NCI-H1417 treated with DMSO at 0.1 percent for 48 hours (cell line): Measurements from ENCODE around the gene SH3BP2.

ENCODE experiments used
- DNase-seq: peaks from one replicate; lab custom pipeline; 2025; lab: John Stamatoyannopoulos, UW

SH3BP2 gene

DNA sequence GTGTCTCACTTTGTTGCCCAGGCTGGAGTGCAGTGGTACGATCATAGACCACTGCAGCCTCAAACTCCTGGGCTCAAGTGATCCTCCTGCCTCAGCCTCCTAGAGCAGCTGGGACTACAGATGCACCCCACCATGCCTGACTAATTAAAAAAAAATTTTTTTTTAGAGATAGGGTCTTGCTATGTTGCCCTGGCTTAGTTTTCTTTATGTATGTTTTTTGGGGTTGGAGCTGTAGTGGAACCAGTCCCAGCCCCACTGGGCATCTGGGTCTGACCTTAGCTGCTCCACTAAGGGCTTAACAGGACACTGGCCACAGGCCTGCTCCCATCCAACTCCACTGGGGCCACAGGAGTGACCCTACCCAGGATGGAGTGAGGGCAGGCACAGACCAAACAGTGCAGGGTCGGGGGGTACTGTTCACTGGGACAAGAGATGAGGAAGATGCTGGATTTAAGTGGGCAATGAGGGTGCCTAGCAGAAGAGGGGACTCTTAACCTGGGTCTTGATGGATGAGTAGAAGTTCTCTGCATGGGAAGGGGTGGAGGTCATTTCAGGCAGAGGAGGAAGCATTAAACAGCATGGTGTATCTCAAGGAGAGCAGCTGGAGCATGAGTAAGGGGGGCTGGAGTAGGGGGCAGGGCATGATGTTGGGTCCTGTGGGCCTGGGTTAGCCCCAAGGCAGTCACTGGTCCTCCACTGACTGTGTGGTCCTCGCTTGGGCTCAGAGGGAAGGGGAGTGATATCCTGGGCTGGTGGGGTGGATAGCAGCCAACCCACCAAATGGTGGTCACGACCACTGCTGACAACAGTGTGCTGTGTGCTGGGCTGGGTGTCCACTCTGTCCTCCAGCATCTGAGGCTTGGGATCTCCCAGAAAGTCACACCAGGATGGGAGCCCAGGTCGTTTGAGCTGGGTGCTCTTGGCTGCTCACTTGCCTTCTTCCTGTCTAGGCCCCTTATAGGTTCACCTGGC, 26.6 kb downstream of the SH3BP2 start:
- DNase-seq = no peak

DNA sequence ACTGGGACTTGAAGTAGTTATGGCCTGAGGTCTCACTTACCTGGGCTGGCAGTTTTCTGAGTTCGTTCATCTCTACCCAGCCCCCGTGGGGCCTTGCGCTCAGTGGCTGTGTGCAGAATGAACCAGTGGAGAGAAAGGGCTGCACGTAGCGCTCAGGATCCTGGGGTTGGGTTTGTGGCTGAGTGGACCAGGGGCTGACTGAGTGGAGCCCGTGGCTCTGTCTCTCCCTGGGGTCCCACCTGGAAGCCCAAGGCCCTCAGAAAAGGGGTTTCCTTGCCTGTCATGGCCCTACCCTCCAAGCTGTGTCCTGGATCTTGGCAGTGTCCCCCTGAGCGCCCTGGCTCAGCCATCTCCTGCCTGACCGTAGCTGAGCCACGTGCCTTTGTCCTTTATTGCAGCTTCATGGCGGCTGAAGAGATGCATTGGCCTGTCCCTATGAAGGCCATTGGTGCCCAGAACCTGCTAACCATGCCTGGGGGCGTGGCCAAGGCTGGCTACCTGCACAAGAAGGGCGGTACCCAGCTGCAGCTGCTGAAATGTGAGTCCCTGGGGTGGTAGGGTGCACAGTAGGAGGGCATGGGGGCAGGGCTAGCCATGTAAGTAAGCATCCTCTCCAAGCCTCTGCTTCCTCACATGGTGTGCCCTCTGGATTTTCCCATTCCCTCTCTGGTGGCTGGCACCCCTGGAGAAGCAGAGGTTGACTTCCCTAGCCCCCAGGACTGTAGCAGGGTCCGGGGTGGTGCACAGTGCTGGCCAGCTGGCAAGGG, 27.5 kb downstream of the SH3BP2 start:
- no peak for DNase-seq

DNA sequence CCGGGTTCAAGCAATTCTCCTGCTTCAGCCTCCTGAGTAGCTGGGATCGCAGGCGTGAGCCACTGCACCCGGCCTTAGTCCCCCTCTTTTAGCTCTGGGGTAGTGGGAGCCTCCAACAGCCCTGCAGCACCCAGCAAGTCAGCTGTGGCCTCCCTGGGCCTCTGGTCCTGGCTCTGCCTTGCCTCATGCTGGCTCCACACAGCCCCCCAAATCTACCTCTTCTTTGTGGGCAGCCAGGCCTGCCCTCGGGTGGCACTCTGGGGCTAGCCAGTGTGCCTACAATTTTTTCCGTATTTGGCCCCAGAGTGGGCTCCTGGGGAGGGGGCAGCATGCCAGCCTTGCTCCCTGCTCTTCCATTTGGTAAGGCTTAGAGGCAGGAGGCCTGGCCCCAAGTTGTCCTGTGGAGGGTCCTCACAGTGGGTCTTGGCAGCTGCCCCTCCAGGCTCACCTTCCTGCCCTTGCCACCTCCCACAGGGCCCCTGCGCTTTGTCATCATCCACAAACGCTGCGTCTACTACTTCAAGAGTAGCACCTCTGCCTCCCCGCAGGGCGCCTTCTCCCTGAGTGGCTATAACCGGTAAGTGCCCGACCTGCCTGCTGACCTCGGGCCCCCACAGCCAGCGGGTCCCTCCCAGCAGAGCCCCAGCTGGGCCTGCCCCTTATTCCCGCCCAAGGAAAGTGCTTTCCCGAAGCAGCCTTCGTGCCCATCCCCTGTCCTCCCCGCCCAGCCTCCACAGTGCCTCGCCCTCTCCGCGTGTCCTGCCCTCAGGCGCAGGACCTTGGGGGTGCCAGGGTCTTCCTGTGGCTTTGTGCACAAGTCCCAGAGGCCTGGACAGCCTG, 29.8 kb downstream of the SH3BP2 start:
- no peak for DNase-seq

DNA sequence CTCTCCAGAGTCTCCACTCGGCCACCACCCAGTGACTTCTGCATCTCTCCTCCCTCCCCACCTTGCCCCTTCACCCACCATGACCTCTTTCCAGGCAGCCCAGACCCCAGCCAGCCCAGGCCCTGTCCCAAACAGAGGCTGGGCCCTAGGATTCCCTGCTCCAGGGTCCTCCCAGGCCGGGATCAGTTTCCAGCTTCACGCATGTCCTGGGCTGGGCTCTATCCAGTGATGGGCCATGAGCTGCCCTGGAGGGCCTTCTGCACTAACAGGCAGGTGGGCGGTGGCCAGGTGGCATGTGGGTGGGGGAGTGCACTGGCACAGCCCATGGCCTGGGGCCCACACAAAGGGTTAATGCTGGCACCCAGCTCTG, 30.4 kb downstream of the SH3BP2 start:
- DNase-seq = no peak

DNA sequence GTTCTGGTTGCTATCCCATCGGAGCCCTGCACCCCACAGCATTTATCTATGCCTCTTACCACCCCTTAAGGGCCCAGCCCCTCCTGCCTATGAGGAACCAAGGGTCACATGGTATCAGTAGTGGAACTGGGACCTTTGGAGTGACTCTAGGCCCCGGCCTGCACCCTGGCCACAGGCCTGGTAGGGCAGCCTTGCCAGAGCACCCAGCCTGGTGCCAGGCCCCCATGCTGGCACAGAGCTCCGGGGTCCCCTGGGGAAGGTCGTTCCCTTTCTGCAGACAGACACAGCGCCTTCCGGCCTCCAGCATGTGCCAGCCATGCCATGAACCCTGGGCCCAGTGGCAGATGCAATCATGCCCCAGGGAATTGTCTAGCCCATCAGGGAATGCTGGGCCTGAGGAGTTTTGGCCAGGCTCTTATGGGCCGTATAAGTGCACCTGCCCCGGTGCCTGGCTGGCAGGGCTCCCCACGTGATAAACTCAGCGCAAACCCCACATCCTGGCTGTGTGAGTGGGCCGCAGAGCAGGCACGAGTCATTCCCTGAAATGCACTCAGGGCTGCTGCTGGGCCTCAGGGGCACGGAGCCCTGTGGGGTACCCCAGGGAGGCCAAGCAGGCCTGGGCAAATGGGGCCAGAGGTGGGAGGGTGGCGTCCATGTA, 30.9 kb downstream of the SH3BP2 start:
- DNase-seq = no peak

DNA sequence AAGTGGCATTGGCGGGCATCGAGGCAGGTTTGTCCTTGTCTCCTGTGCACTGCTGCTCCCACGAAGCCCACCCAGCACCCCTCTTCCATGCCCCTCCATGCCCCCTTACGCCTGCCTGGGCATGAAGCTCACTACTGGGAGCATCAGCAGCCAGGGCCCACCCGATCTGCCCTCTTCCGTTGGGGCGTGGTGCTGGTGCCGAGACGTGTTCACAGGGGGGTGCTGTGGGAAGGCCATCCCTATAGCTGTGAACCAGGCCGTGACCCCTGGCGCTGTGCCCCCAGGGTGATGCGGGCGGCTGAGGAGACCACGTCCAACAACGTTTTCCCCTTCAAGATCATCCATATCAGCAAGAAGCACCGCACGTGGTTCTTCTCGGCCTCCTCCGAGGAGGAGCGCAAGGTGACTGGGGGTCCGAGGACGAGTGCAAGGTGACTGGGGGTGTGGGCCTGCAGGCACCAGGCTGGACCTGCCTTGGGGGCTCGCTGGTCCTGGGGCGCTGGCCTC, 31.5 kb downstream of the SH3BP2 start:
- no peak for DNase-seq

DNA sequence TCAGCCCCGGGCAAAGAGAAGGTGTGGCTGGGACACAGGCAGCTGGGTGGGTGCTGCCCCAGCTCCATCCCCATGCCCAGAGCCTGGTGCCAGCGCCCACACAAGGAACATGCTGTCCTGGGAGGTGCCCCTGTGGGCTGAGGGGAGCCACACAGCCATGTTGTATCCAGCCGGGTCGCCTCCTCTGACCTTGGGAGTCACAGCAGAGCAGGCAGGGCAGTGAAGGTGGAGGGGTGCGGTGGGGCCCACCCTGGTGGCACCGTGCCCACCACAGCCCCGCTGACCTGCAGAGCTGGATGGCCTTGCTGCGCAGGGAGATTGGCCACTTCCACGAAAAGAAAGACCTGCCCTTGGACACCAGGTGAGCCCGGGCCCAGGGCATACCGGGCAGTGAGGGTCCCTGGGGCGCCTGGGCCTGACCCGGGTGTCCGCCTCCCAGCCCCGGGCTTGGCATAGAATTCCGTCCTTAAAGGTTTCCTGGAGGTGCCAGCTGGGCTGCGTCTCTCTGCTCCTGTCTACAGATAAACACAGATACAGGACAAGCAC, 32.0 kb downstream of the SH3BP2 start:
- no peak for DNase-seq

DNA sequence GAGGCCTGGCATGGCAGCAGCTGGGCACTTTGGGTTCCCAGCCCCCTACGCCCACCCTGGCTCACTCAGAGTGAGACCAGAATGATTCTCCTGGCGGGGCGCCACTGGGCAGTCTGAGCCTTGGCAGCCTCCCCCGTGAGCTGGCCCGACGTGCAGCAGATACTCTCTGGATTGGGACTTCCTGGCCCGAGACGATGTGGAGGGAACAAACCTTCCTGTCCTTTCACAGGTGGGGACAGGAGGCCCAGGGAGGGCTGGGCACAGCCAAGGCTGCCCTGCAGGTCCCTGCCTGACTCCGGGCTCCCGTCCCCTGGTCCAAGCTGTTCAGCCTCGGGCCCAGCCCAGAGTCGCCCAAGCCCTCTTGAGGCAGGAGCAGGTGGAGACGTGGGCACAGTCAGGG, 32.9 kb downstream of the SH3BP2 start:
- DNase-seq = no peak

DNA sequence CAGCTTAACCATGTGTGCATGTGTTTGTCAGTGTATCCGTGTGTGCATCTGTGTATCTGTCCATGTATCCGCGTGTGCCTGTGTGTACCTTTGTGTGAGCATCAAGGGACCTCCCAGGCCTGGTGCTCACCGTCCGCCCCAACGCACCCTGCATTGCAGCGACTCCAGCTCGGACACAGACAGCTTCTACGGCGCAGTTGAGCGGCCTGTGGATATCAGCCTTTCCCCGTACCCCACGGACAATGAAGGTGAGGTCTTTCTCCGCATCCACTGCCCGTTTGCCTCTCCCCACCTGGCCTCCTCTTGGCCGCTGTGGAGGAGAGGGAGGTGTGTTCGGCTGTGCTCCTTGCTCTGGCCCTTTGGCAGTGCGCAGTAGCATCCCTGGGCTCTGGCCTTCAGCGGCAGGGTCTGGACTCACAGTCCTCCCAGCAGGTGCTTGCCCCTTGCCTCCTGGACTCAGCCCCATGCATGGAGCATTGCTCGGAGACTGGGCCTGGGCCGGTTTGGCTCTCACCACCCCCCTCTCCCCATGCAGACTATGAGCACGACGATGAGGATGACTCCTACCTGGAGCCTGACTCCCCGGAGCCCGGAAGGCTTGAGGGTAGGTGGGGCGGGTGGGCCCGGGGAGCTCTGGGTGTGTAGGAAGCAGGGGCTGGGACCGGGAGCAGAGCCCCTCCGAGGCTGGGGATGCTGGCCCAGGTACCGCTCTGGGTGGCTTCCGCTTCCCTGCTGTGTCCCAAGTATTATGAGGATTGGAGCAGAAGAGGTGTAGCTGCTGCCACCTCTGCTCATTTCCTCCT, 34.4 kb downstream of the SH3BP2 start:
- no peak for DNase-seq

DNA sequence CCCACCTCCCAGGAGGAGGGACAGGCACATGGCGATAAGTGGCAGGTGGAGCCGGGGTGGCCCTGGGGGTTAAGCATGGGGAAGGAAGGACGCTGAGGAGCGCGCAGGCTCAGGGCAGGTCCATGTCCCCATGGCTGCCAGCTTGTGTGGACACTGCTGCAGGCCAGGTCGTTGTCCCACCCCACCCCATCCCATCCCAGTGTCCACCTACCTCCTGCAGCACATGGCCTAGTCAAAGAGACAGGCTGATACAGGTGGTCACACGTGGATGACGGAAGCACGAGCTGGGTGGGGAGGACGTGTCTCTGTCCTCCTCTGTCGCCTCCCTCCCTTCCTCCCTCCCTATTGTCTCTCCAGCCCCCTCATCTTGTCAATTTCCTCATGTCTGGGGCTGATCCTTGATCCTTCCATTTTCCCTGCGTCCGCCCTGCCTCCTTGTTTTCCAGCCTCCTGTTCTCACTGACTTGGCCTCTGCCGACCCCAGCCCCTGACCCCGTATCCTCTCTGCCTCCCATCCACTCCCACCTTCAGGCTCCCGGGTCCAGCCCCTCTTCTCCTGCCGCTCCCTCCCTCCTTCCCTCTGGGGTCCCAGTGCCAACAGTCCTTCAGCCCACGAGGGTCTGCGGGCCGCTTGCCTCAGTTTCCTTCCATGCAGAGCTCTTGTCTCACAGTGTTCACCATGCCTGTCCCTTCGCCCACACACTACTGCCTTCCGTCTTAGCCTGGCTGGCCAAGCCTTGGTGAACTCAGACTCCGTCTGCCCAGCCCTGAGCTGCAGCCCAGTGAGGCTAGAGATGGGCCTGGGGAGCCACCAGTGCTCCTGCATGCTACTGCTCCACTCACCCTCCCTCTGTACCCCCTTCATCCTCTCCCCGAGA, 35.2 kb downstream of the SH3BP2 start:
- DNase-seq = no peak

DNA sequence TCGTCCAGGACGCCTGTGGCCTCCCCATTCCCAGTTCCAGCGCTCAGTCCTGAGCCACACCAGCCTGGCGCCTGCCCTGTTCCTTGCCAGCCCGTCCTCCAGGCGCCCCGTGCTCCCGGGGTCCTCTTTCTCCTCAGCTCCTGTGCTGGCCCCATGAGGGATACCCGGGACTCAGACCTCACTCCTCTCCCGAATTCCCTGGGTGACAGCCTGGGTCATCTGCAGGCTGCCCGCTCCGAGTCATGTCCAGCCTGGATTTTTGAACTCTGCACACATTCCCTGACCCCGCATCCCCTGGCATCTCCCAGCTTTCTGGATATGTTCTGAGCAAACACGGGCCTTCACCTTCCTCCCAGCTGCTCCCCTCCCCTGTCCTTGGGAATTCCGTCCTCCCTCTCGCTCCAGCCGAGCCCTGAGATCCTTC, 35.9 kb downstream of the SH3BP2 start:
- DNase-seq = no peak

DNA sequence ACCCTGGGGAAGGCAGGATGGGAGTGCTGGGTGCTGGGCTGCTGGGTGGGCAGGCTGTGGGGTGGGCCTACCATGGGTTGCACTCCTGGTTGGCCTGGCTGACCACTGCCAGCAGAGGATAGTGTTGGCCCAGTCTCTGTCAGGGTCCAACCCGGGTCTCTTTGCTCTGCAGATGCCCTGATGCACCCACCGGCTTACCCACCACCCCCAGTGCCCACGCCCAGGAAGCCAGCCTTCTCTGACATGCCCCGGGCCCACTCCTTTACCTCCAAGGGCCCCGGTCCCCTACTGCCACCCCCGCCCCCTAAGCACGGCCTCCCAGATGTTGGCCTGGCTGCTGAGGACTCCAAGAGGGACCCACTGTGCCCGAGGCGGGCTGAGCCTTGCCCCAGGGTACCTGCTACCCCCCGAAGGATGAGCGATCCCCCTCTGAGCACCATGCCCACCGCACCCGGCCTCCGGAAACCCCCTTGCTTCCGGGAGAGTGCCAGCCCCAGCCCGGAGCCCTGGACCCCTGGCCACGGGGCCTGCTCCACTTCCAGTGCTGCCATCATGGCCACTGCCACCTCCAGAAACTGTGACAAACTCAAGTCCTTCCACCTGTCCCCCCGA, 36.5 kb downstream of the SH3BP2 start:
- no peak for DNase-seq

DNA sequence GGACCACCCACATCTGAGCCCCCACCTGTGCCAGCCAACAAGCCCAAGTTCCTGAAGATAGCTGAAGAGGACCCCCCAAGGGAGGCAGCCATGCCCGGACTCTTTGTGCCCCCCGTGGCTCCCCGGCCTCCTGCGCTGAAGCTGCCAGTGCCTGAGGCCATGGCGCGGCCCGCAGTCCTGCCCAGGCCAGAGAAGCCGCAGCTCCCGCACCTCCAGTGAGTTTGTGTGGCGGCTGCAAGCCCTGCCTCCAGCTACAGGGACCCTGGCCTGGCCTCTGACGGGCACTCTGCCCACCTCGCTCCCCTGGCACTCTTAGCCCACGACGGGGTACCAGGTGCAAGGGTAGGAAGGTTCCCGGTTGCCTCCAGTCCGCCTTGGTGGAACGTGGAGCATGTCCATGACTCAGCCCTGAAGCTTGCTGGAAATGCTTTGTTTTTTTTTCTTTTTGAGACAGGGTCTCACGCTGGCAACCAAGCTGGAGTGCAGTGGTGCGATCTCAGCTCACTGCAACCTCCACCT, 37.1 kb downstream of the SH3BP2 start:
- no peak for DNase-seq

DNA sequence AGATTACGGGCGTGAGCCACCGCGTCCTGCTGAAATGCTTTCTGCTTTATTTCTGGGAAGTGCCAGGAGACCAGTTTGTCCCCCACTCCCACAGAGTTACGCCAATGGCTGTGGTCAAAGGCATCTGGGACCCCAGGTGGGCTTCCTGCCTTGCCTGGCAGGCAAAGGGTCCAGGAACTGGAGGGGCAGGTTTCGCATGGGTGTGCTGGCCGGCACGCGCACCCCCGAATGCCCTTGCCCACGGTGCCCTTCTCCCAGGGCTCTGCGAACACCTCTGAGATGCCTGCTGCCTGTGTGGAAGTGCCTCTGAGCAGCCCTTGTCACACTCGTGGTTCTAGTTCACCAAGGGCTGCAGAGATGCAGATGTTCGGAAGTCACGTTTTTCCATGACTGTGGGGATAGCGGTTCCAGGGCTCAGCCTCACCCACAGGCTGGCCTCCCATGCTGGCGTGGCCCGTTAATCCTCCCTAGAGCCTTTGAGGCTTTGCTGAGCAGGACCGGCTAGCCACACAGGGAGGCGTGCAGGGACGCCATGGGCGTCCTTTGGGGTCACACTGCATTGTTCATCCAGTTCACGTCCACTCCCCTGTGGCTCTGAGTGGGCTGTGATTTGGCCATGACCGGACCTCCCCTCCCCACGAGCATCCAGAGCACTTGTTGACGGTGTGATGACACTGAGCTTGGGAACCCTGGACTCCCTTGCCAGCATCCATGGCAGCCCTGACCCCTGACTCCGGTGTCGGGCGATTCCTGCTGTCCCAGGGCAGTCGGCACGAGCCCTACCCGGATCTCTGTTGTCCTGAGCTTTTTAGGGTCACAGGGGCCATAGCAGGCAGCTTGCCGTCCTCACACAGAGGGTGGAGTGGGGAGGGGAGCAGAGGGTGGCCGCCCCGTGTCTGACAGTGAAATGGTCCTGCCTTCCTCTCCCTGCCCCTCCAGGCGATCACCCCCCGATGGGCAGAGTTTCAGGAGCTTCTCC, 38.0 kb downstream of the SH3BP2 start:
- DNase-seq = no peak

DNA sequence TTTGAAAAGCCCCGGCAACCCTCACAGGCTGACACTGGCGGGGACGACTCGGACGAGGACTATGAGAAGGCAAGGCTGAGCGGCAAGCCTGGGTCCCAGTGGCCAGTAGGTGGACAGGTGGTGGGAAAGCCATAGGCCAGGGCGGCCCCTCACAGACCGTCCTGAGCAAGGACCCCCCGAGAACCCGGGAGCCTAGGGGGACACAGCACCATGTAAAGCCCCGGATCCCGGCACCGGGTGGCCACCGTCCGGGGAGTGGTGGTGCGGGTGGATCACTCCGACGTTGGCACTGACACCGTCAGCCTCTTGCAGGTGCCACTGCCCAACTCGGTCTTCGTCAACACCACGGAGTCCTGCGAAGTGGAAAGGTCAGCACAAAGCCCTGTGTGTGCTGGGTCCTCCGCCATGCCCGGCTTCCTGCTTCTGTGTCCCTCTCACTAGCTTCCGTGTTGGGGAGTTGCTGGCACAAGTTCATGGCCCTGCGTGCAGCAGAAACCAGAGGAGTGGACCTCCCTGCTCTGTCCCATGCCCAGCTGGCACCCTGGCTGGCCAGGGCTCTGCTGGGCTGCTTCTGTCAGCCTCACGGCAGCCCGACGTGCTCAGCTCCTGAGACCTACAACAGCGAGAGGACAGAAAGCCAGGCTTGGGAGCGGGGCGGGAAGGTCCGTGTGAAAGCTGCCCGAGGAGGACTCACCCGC, 38.9 kb downstream of the SH3BP2 start:
- no peak for DNase-seq

DNA sequence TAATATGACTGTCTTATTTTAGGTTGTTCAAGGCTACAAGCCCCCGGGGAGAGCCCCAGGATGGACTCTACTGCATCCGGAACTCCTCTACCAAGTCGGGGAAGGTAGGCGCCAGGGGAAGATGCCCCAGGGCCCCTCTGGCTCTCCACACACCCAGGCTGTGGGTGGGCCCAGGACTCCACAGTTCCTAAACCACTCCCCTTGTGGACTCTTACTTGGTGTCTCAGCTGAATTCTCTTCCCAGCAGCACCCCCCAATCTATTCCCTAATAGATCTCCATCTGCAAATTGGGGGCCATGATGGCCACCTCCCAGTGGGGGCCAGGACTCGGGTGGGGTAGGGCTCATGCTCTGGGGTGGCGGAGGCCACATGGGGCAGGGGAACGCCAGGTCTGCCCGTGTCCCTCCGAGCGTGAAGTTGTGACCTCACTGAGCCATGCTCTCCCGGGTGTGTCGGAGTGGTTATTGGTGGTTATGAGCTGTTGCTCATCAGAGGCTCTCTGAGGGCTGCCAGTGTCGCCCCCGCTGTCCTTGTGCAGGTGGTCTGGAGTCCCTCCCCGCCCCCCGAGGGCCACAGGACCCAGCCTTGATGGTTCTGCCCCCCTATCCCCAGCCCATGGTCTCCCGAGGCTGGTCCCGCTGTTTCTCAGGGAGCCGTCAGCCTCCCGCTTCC, 39.6 kb downstream of the SH3BP2 start:
- DNase-seq = no peak
